Measurements from ENCODE around the gene TFPI.
"Not testable (repeated sequence)": the region's sequence is repeated elsewhere in the genome, so short reads cannot be mapped to it uniquely, and the experiment has no call there.

The TFPI gene

GRCh38 chr2:187552828-187553681 lies 1.2 kb downstream of the TFPI start:
- DNase-seq (ENCODE audit: low read depth in 2 of 2), result no peak

GRCh38 chr2:187552381-187552780 lies 1.9 kb downstream of the TFPI start:
- no peak for DNase-seq (ENCODE audit: low read depth in 2 of 2)

GRCh38 chr2:187550857-187551256 lies 3.4 kb downstream of the TFPI start:
- no peak for DNase-seq (ENCODE audit: low read depth in 2 of 2)

GRCh38 chr2:187549951-187550555 lies 4.2 kb downstream of the TFPI start:
- no peak for DNase-seq (ENCODE audit: low read depth in 2 of 2)

- DNase-seq (ENCODE audit: low read depth in 2 of 2), result no peak
Observed at GRCh38 chr2:187549193-187549592, 5.0 kb downstream of the TFPI start.

GRCh38 chr2:187548656-187549055 lies 5.6 kb downstream of the TFPI start:
- no peak for DNase-seq (ENCODE audit: low read depth in 2 of 2)

- no peak for DNase-seq (ENCODE audit: low read depth in 2 of 2)
Observed at GRCh38 chr2:187547353-187547979, 6.8 kb downstream of the TFPI start.

- DNase-seq (ENCODE audit: low read depth in 2 of 2), result no peak
Observed at GRCh38 chr2:187546762-187547333, 7.4 kb downstream of the TFPI start.

- no peak for DNase-seq (ENCODE audit: low read depth in 2 of 2)
Observed at GRCh38 chr2:187545238-187545751, 8.9 kb downstream of the TFPI start.

- DNase-seq (ENCODE audit: low read depth in 2 of 2), result no peak
Observed at GRCh38 chr2:187544371-187545080, 9.7 kb downstream of the TFPI start.

- DNase-seq (ENCODE audit: low read depth in 2 of 2), result no peak
Observed at GRCh38 chr2:187543488-187543887, 10.7 kb downstream of the TFPI start.

GRCh38 chr2:187542123-187542522 lies 12.1 kb downstream of the TFPI start:
- DNase-seq (ENCODE audit: low read depth in 2 of 2), result no peak

- no peak for DNase-seq (ENCODE audit: low read depth in 2 of 2)
Observed at GRCh38 chr2:187541086-187542085, 12.8 kb downstream of the TFPI start.

- not testable (repeated sequence) for DNase-seq (ENCODE audit: low read depth in 2 of 2)
Observed at GRCh38 chr2:187538222-187538621, 16.0 kb downstream of the TFPI start.

- not testable (repeated sequence) for DNase-seq (ENCODE audit: low read depth in 2 of 2)
Observed at GRCh38 chr2:187535381-187535780, 18.9 kb downstream of the TFPI start.

GRCh38 chr2:187532333-187533120 lies 21.7 kb downstream of the TFPI start:
- no peak for DNase-seq (ENCODE audit: low read depth in 2 of 2)

GRCh38 chr2:187529977-187530721 lies 24.1 kb downstream of the TFPI start:
- no peak for DNase-seq (ENCODE audit: low read depth in 2 of 2)

- no peak for DNase-seq (ENCODE audit: low read depth in 2 of 2)
Observed at GRCh38 chr2:187529248-187529976, 24.8 kb downstream of the TFPI start.

All from stimulated activated CD8-positive, alpha-beta memory T cell treated with anti-CD3 and anti-CD28 coated beads, Interleukin-7, amount 100 ng/mL, for 4 hours (primary cell).